Mesenchymal stem cell (in vitro differentiated cells and primary cell): Measurements from ENCODE around the gene ERBB4.

Experiments
- DNase-seq: peaks from one replicate; pipeline ENCODE4 v3.0.0-alpha.2; 2013
- H2AFZ ChIP-seq: one replicate; pipeline ENCODE4 v1.6.1; 2013; ENCODE audit warnings: low read depth, mild to moderate bottlenecking, control low read depth, inconsistent platforms, low read length, moderate library complexity
- H2AK5ac ChIP-seq: 2 replicates; pipeline ENCODE4 v1.6.1; 2013; ENCODE audit warnings: low read length, moderate library complexity, mild to moderate bottlenecking, inconsistent platforms; ENCODE audit not compliant: severe bottlenecking
- H2BK120ac ChIP-seq: one replicate; pipeline ENCODE4 v1.6.1; 2013; ENCODE audit warnings: low read depth, mild to moderate bottlenecking, inconsistent platforms, low read length, moderate library complexity
- H2BK12ac ChIP-seq, 2 experiments: one replicate each; pipeline ENCODE4 v1.6.1; 2013; ENCODE audit warnings: inconsistent platforms in 2 of 2, low read length in 2 of 2, mild to moderate bottlenecking in 2 of 2, moderate library complexity in 2 of 2, control low read depth in 1 of 2
- H2BK15ac ChIP-seq: one replicate; pipeline ENCODE4 v1.6.1; 2013; ENCODE audit warnings: mild to moderate bottlenecking, low read depth, inconsistent platforms; ENCODE audit not compliant: poor library complexity, severe bottlenecking
- H2BK5ac ChIP-seq: 2 replicates; pipeline ENCODE4 v1.6.1; 2013; ENCODE audit warnings: low read depth, mild to moderate bottlenecking, low read length, control low read depth, inconsistent platforms; ENCODE audit not compliant: poor library complexity, severe bottlenecking
- H3K14ac ChIP-seq, 2 experiments: one replicate each; pipeline ENCODE4 v1.6.1; 2013; ENCODE audit warnings: inconsistent platforms in 2 of 2, low read length in 2 of 2, control low read depth in 1 of 2, mild to moderate bottlenecking in 1 of 2, moderate library complexity in 1 of 2
- H3K18ac ChIP-seq, 2 experiments: one replicate each; pipeline ENCODE4 v1.6.1; 2013; ENCODE audit warnings: inconsistent platforms in 2 of 2, low read length in 2 of 2, control low read depth in 1 of 2, low read depth in 1 of 2, mild to moderate bottlenecking in 1 of 2
- H3K23ac ChIP-seq, 2 experiments: one replicate each; pipeline ENCODE4 v1.6.1; 2013; ENCODE audit warnings: inconsistent platforms in 2 of 2, low read length in 2 of 2, mild to moderate bottlenecking in 2 of 2, moderate library complexity in 2 of 2, control low read depth in 1 of 2
- H3K27ac ChIP-seq: 2 replicates; pipeline ENCODE4 v1.5.1; 2013; ENCODE audit warnings: mild to moderate bottlenecking, moderate library complexity, low read length, control low read depth, inconsistent platforms; ENCODE audit not compliant: poor library complexity, severe bottlenecking
- H3K27me3 ChIP-seq, 2 experiments: 2 replicates each; pipeline versions ENCODE4 v1.6.1 to v1.7.0; 2013; ENCODE audit warnings: low read length in 2 of 2, mild to moderate bottlenecking in 2 of 2, moderate library complexity in 2 of 2, control low read depth in 1 of 2, inconsistent platforms in 1 of 2; ENCODE audit not compliant: control insufficient read depth in 1 of 2, insufficient read depth in 1 of 2
- H3K36me3 ChIP-seq, 2 experiments: 2 replicates each; pipeline versions ENCODE4 v1.6.1 to v1.7.0; 2013; ENCODE audit warnings: low read length in 2 of 2, control low read depth in 1 of 2, inconsistent platforms in 1 of 2, low read depth in 1 of 2, mild to moderate bottlenecking in 1 of 2; ENCODE audit not compliant: insufficient read depth in 2 of 2, control insufficient read depth in 1 of 2
- H3K4ac ChIP-seq, 2 experiments: one replicate each; pipeline ENCODE4 v1.6.1; 2013; ENCODE audit warnings: inconsistent platforms in 2 of 2, low read length in 2 of 2, mild to moderate bottlenecking in 2 of 2, moderate library complexity in 2 of 2, control low read depth in 1 of 2, low read depth in 1 of 2
- H3K4me1 ChIP-seq: 2 replicates; pipeline ENCODE4 v1.6.1; 2013; ENCODE audit warnings: low read depth, low read length, control low read depth; ENCODE audit not compliant: control insufficient read depth, insufficient read depth
- H3K4me2 ChIP-seq: 2 replicates; pipeline ENCODE4 v1.6.1; 2013; ENCODE audit warnings: low read length, mild to moderate bottlenecking, inconsistent platforms; ENCODE audit not compliant: poor library complexity, severe bottlenecking
- H3K4me3 ChIP-seq, 2 experiments: 2 replicates each; pipeline versions ENCODE4 v1.5.1 to v1.7.0; 2013; ENCODE audit warnings: low read length in 2 of 2, mild to moderate bottlenecking in 2 of 2, control low read depth in 1 of 2, low read depth in 1 of 2; ENCODE audit not compliant: insufficient read depth in 1 of 2
- H3K79me1 ChIP-seq: replicated peaks from 2 replicates; pipeline ENCODE4 v1.6.1; 2013; ENCODE audit warnings: mild to moderate bottlenecking, control low read depth, low read length, inconsistent platforms; ENCODE audit not compliant: poor library complexity, severe bottlenecking
- H3K9ac ChIP-seq: 2 replicates; pipeline ENCODE4 v1.7.0; 2013; ENCODE audit warnings: mild to moderate bottlenecking, low read length, moderate library complexity
- H3K9me3 ChIP-seq: 2 replicates; pipeline ENCODE4 v1.7.0; 2013; ENCODE audit warnings: mild to moderate bottlenecking, low read length; ENCODE audit not compliant: control insufficient read depth
- H4K8ac ChIP-seq: one replicate; pipeline ENCODE4 v1.6.1; 2013; ENCODE audit warnings: inconsistent platforms, mild to moderate bottlenecking, low read length, moderate library complexity
- H4K91ac ChIP-seq: one replicate; pipeline ENCODE4 v1.6.1; 2013; ENCODE audit warnings: mild to moderate bottlenecking, low read length, inconsistent platforms
- WGBS: methylation state at CpG from one replicate; pipeline ENCODE4 v1.1.7; 2013; ENCODE audit warnings: mixed read lengths; 5-methylcytosine and 5-hydroxymethylcytosine counted together

Gene ERBB4

GRCh38 chr2:212073360-212073759 lies 465.2 kb downstream of the ERBB4 start:
- Histone ChIP-seq H2BK5ac (no peak overlapping the region), H3K4me3 (no peak overlapping the region), H2AK5ac (no peak overlapping the region), H3K4ac (no peak overlapping the region), H2BK12ac (no peak overlapping the region), H3K9ac (no peak overlapping the region), H3K36me3 (no peaks in the 10 kb centered on the region), H3K27me3 (no peaks in the 10 kb centered on the region), H3K14ac (no peak overlapping the region), H3K79me1 (no peaks in the 10 kb centered on the region), H2BK120ac (no peak overlapping the region), H3K4me2 (no peak overlapping the region), H3K4me1 (no peaks in the 10 kb centered on the region), H3K9me3 (no peaks in the 10 kb centered on the region), H4K91ac (no peak overlapping the region), H3K27ac (no peak overlapping the region), H2BK15ac (no peak overlapping the region), H3K18ac (no peak overlapping the region), H4K8ac (no peak overlapping the region), H3K23ac (no peak overlapping the region), H2AFZ (no peak overlapping the region)
- WGBS, result no CpG with 5 or more reads among the region's 1 CpG
- no peak for DNase-seq

GRCh38 chr2:212066546-212066945 lies 472.1 kb downstream of the ERBB4 start:
- Histone ChIP-seq H3K4me3 (no peak overlapping the region), H2BK5ac (no peak overlapping the region), H3K27me3 (no peaks in the 10 kb centered on the region), H3K18ac (no peak overlapping the region), H3K4me1 (no peaks in the 10 kb centered on the region), H2AK5ac (no peak overlapping the region), H4K91ac (no peak overlapping the region), H2BK12ac (no peak overlapping the region), H3K9ac (no peak overlapping the region), H4K8ac (no peak overlapping the region), H3K4ac (no peak overlapping the region), H3K79me1 (no peaks in the 10 kb centered on the region), H3K23ac (no peak overlapping the region), H2BK120ac (no peak overlapping the region), H3K27ac (no peak overlapping the region), H3K4me2 (no peak overlapping the region), H2AFZ (no peak overlapping the region), H3K9me3 (no peaks in the 10 kb centered on the region), H3K36me3 (no peaks in the 10 kb centered on the region), H3K14ac (no peak overlapping the region), H2BK15ac (no peak overlapping the region)
- WGBS, result no CpG with 5 or more reads among the region's 2 CpGs
- DNase-seq, result no peak

- Histone ChIP-seq H4K91ac (no peak overlapping the region), H2BK120ac (no peak overlapping the region), H3K9me3 (no peaks in the 10 kb centered on the region), H3K9ac (no peak overlapping the region), H3K4me3 (no peak overlapping the region), H3K14ac (no peak overlapping the region), H3K4me1 (no peaks in the 10 kb centered on the region), H3K4ac (no peak overlapping the region), H2AFZ (no peak overlapping the region), H3K79me1 (no peaks in the 10 kb centered on the region), H4K8ac (no peak overlapping the region), H2AK5ac (no peak overlapping the region), H2BK5ac (no peak overlapping the region), H3K27me3 (no peaks in the 10 kb centered on the region), H3K4me2 (no peak overlapping the region), H3K27ac (no peak overlapping the region), H2BK15ac (no peak overlapping the region), H3K23ac (no peak overlapping the region), H3K36me3 (no peaks in the 10 kb centered on the region), H2BK12ac (no peak overlapping the region), H3K18ac (no peak overlapping the region)
- WGBS, result 89% methylated on average over 1 of the region's 2 CpGs
- no peak for DNase-seq
Observed at GRCh38 chr2:212064318-212064717, 474.3 kb downstream of the ERBB4 start.

- H2BK15ac ChIP-seq, result no peak overlapping the region
- no peaks in the 10 kb centered on the region for H3K79me1 ChIP-seq
- DNase-seq, result peak; percentile 95
- no peaks in the 10 kb centered on the region for H3K36me3 ChIP-seq
- no peak overlapping the region for H3K4me3 ChIP-seq
- peak overlapping the region; percentile 29 to 98 for H2BK12ac ChIP-seq
- H3K18ac ChIP-seq, result peak overlapping the region; percentile 31 to 98
- H3K9me3 ChIP-seq, result peaks cover 12% of the 10 kb centered on the region
- peak overlapping the region; percentile 7 to 99 for H3K4ac ChIP-seq
- no peak overlapping the region for H3K23ac ChIP-seq
- H3K27me3 ChIP-seq, result no peaks in the 10 kb centered on the region
- H3K9ac ChIP-seq, result no peak overlapping the region
- 28% methylated on average over 4 of the region's 4 CpGs for WGBS
- H4K8ac ChIP-seq, result peak overlapping the region; percentile 5
- peak overlapping the region; percentile 45 for H4K91ac ChIP-seq
- no peak overlapping the region for H2BK5ac ChIP-seq
- no peak overlapping the region for H2AFZ ChIP-seq
- no peaks in the 10 kb centered on the region for H3K4me1 ChIP-seq
- H3K27ac ChIP-seq, result no peak overlapping the region
- peak overlapping the region in 1 of 2 experiments; percentile 79 for H3K14ac ChIP-seq
- H2BK120ac ChIP-seq, result peak overlapping the region; percentile 99
- no peak overlapping the region for H3K4me2 ChIP-seq
- H2AK5ac ChIP-seq, result no peak overlapping the region
Observed at GRCh38 chr2:212052412-212053159, 486.0 kb downstream of the ERBB4 start.
